Stimulated activated CD8-positive, alpha-beta memory T cell treated with anti-CD3 and anti-CD28 coated beads, Interleukin-7, amount 100 ng/mL, for 48 hours (primary cell): ENCODE data around the gene PITHD1.
"Not testable (repeated sequence)": the region's sequence is repeated elsewhere in the genome, so short reads cannot be mapped to it uniquely, and the experiment has no call there.

Experiments used
- DNase-seq, 2 donors: peaks; one replicate each; pipeline ENCODE4 v3.0.0-alpha.2; 2020; ENCODE audit warnings: low read depth in 1 of 2; ENCODE audit errors: extremely low read depth in 1 of 2

PITHD1 gene

GRCh38 chr1:23797478-23798448 is 19.5 kb downstream of the PITHD1 start:
- DNase-seq: no peak

GRCh38 chr1:23798662-23799142 is 20.5 kb downstream of the PITHD1 start:
- no peak for DNase-seq

GRCh38 chr1:23799255-23799569 is 21.0 kb downstream of the PITHD1 start:
- DNase-seq: no peak

- peak in 1 of 2 donors; percentile 29 for DNase-seq
Measured at GRCh38 chr1:23799570-23800399, 21.6 kb downstream of the PITHD1 start.

GRCh38 chr1:23800400-23801337 is 22.5 kb downstream of the PITHD1 start, which contains the start of gene GALE:
GALE (minus strand) TSS chr1:23800754; CDS start chr1:23799007, 1,747 bp downstream.
- DNase-seq: peak; percentile 94 to 98

GRCh38 chr1:23801338-23801748 is 23.1 kb downstream of the PITHD1 start:
- DNase-seq: no peak

- no peak for DNase-seq
Measured at GRCh38 chr1:23801876-23802275, 23.7 kb downstream of the PITHD1 start.

- DNase-seq: not testable (repeated sequence)
Measured at GRCh38 chr1:23802809-23803342, 24.7 kb downstream of the PITHD1 start.

GRCh38 chr1:23803674-23804073 is 25.5 kb downstream of the PITHD1 start:
- DNase-seq: no peak

- no peak for DNase-seq
Measured at GRCh38 chr1:23804183-23804835, 26.1 kb downstream of the PITHD1 start.

GRCh38 chr1:23805025-23805424 is 26.8 kb downstream of the PITHD1 start:
- DNase-seq: no peak

GRCh38 chr1:23806280-23806679 is 28.1 kb downstream of the PITHD1 start:
- DNase-seq: no peak

- no peak for DNase-seq
Measured at GRCh38 chr1:23807453-23807852, 29.2 kb downstream of the PITHD1 start.

GRCh38 chr1:23809751-23810171 is 31.5 kb downstream of the PITHD1 start:
- peak; percentile 60 to 69 for DNase-seq

- DNase-seq: no peak
Measured at GRCh38 chr1:23810818-23811540, 32.8 kb downstream of the PITHD1 start.

- DNase-seq: no peak
Measured at GRCh38 chr1:23814016-23814415, 35.8 kb downstream of the PITHD1 start.

- no peak for DNase-seq
Measured at GRCh38 chr1:23816361-23816760, 38.1 kb downstream of the PITHD1 start.

- DNase-seq: no peak
Measured at GRCh38 chr1:23816906-23817305, 38.7 kb downstream of the PITHD1 start.

- DNase-seq: no peak
Measured at GRCh38 chr1:23817633-23818032, 39.4 kb downstream of the PITHD1 start.
